Hippocampal formation (tissue), 2 donors: ENCODE results near the gene ARID1A.

Experiments used
- DNase-seq, 2 donors: peaks; one replicate each; lab custom pipeline; 2025; lab: John Stamatoyannopoulos, UW

The ARID1A gene

GRCh38 chr1:26827106-26827604 lies 131.3 kb downstream of the ARID1A start:
- no peak for DNase-seq

DNA sequence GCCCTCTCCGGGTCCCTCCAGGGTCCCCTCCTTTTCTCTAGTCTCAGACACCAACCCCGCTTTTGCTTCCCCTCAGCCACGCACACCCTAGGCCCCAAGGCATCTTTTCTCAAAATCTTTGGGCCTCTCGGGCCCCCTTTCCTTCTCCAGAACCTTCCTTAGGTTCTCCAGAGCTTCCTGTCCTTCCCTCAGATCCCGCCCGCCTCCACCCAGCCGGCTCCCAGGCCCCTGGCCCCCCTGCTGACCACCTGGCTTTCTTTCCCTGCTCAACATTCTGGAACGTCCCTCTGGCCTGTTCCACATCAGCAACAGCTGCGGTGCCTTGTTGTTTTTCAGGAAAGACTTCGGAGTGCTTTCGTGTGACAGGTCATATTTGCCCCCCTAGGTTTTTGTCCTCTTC lies 131.8 kb downstream of the ARID1A start:
- DNase-seq: no peak

- DNase-seq: peak in 1 of 2 donors; percentile 34
Measured at GRCh38 chr1:26828411-26828991, 132.7 kb downstream of the ARID1A start.

GRCh38 chr1:26829184-26829911 lies 133.5 kb downstream of the ARID1A start:
- DNase-seq: no peak

DNA sequence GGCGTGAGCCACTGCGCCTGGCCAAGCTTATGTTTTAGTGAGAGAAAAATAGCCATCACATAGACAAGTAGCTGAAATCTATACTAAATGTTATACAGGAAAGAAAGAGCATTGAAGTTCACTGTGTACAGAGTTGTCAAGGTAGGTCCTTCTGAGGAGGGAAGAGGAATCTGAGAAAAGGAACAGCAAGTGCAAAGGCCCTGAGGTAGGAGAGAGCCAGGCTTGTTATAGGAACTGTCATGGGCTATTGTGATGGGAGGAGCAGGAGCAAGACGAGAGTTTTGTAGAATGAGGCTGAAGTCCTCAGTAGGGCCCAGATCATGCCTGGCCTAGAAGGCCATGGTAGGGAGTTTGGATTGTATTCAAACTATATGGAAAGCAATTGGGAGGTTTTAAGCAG lies 135.2 kb downstream of the ARID1A start:
- no peak for DNase-seq
